Medulla oblongata (tissue), 1 donor: Measurements from ENCODE around the gene USP30.

ENCODE experiments used
- DNase-seq: peaks from one replicate; pipeline ENCODE4 v3.0.0-alpha.2; 2015; ENCODE audit errors: extremely low spot score

USP30 gene

GRCh38 chr12:109125791-109126190, 73.4 kb downstream of the USP30 start:
- DNase-seq, result no peak

DNA sequence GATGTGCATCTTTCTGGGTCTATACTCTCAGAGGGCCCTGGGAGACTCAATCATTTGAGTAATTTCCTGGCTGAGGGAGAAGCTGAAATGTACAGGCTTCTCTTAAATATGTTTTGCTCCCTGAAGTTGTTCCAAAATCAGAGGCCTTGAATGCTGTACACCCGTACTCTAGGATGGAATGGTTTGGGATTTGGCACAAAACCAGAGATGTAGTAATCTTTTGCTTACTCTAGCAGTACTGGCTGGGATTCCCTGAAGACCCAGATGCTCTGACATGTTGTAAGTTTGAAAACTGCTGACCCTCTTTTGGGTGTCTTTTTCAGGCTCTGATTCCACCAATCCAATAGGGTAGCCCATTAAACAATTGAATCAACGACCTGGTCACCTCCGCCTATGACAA, 74.4 kb downstream of the USP30 start:
- no peak for DNase-seq

GRCh38 chr12:109127533-109128242, 75.3 kb downstream of the USP30 start:
- no peak for DNase-seq

DNA sequence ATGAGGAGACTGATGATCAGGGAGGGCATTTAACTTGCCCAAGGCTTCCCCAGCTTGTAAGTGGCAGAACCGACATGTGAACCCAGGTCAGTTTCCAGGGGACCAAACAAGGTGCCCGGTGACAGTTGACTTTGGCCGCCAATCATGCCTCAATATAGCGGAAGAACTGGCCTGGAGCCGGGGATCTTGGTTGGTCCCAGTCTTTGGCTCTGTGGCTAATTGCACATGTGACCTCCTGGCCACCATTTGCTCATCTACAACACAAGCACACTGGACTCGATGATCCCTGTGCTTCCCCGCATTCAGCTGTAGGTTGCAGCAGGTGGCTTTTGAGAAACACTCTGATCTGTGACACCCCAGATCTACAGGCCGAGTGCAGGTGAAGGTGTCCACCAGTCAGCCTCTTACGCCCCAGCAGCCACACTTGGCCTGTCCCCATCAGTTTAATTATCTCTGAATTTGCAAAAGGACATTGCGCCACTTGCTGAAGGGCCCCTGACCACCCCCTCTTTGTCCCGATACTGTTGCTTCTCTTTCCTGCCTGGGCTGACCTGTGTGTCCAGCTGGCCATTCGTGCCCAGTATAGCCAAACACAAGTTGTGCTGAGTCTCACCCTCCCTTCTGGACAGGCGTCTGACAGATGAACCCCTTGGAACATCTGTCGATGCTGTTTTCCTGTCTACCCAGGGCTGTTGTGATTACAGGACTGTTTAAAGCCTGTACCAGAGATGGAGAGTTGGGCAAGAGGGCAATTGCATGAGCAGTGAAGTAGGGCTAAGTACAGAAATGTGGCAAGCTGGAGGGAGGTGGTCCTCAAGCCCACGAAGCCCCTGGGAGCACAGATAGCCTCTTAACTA, 78.1 kb downstream of the USP30 start:
- DNase-seq, result no peak

DNA sequence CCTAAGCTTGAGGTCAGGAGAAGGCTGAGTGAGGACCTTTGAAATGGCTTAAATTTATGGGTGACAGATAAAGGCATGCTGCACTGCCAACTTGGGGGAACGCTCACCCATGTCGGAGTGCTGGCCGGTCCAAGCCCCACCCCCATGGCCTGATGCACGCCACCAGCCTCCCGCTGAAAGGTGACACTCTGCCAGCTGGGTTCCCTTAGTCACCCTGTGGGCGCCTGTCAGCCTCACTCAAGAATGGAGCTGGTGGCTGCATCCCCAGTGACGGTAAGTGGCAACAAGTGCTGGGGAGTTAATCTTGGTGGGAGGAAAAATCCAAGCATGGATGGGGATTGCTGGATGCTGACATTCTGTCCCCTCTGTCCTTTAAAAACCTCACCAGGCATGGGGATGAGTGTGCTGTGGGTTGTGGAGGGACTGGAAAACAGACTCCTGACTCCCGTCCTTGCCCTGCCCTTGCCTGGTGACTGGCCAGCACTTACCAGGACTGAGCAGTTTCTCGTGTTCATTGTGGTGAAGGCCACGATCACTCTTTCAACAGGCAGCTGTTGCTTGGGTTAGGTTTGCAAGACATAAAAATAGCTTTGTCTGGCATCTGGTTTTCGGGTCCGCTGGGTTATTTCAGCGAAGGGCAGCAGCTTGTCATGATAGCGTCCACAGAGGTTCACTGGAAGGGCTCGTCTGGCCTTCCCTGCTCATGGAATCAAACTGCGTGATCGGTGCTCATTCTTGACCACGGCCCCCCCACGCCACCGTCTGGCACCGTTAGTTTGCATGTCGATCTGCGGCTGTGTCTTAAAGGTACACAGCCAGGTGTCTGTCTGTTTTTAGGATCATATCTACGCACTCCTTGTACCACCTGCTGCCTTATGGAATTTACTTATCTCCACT, 79.0 kb downstream of the USP30 start:
- no peak for DNase-seq

DNA sequence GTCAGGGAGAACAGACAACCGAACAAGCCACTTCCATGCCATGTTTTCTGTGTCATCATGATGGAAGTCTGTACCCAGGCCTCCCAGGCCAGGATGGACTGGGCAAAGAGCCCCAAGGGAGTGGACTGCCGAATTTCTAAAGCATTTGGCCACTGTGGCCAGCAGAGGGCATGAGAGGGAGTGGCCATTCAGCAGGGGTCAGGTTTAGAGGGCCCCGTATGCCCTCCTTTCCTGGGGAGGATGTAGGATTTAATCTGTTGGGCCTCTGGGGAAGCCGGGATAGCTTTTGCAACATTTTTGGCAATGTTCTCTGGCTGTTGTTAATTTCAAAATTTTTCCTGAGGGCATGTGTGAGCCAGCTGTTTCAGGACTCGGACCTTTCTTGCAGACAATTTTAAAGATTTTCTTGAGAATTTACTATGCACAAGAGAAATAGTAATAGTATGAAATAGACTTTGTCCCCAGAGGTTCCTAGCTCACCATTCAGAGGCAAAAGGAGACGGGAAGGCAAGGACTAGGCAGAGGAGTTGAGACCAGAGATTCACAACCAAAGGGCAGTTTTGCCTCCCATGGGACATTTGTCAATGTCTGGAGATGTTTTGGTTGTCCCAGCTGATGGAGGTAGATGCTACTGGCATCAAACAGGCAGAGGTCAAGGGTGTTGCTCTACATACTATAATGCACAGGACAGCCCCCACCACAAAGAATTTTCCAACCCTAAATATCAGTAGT, 82.0 kb downstream of the USP30 start:
- DNase-seq, result no peak

- no peak for DNase-seq
These were observed 84.7 kb downstream of the USP30 start for GRCh38 chr12:109137055-109137454.
